ENCODE data around the gene KCNIP4. TPM values are rescaled to one million over a fixed set of nuclear protein-coding genes. Genes with fewer than 3 reads are reported as not detected.

Gene KCNIP4
- total RNA-seq, 1 experiment from 2014 or later = not detected

DNA sequence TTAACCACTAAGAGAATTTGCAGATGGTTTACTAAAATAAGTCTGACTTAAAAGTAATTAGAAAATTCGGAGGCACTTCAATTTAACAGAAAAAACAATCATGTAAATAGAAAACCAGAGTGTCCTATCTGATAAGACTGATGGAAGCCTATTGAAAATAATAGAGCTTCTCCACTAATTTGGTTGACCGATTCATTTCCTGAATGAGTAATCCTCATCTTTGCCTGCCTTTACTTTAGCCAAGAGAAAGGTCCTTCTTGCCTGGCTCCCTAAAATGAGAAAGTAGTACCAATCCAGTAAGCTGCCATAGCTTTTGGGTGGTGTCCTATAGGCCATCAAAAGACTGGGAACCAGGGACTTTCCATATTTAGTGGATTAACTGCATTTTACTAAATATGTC, 48.4 kb downstream of the KCNIP4 start:
- Histone ChIP-seq H3K27ac (no peak overlapping the region), H3K27me3 (ENCODE audit: insufficient read depth, low read depth) (no peaks in the 10 kb centered on the region), H3K4me1 (replicated peaks; ENCODE audit: insufficient read depth) (no peaks in the 10 kb centered on the region), H3K4me3 (no peak overlapping the region), H3F3A (ENCODE audit: insufficient read depth, low read depth) (no peaks in the 10 kb centered on the region), H3K9me2 (ENCODE audit: insufficient read depth) (no peaks in the 10 kb centered on the region), H3K36me3 (ENCODE audit: low read depth) (no peaks in the 10 kb centered on the region), H4K20me1 (ENCODE audit: insufficient read depth) (no peaks in the 10 kb centered on the region), H3K79me2 (ENCODE audit: low read depth) (no peaks in the 10 kb centered on the region), H3K9me3 (ENCODE audit: insufficient read depth, low read depth) (no peaks in the 10 kb centered on the region), H3K4me2 (no peak overlapping the region), H2AFZ (no peak overlapping the region)
- intact Hi-C loops (cut with micrococcal nuclease; ENCODE audit: unreplicated experiment) = no loop called here
- ChIA-PET POLR2A (ENCODE audit: unreplicated experiment) (no interaction called here), CTCF (no interaction called here)
- no peak for DNase-seq
- no TSS peak for BruUV-seq (replicated peaks)
- TF ChIP-seq, protein P1, sequence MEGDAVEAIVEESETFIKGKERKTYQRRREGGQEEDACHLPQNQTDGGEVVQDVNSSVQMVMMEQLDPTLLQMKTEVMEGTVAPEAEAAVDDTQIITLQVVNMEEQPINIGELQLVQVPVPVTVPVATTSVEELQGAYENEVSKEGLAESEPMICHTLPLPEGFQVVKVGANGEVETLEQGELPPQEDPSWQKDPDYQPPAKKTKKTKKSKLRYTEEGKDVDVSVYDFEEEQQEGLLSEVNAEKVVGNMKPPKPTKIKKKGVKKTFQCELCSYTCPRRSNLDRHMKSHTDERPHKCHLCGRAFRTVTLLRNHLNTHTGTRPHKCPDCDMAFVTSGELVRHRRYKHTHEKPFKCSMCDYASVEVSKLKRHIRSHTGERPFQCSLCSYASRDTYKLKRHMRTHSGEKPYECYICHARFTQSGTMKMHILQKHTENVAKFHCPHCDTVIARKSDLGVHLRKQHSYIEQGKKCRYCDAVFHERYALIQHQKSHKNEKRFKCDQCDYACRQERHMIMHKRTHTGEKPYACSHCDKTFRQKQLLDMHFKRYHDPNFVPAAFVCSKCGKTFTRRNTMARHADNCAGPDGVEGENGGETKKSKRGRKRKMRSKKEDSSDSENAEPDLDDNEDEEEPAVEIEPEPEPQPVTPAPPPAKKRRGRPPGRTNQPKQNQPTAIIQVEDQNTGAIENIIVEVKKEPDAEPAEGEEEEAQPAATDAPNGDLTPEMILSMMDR (conservative IDR thresholded peaks at IDR 0.05) = no peak

GRCh38 chr4:21898101-21898500, 50.5 kb downstream of the KCNIP4 start:
- H3K4me3 ChIP-seq = no peak overlapping the region
- no peak overlapping the region for H3K4me2 ChIP-seq
- no peak overlapping the region for H2AFZ ChIP-seq
- no peak for DNase-seq
- BruUV-seq (replicated peaks) = no TSS peak
- H3K27me3 ChIP-seq (ENCODE audit: insufficient read depth, low read depth) = no peaks in the 10 kb centered on the region
- TF ChIP-seq, protein P1 (conservative IDR thresholded peaks at IDR 0.05) = no peak
- no peak for TF ChIP-seq EZH2 (IDR thresholded peaks at IDR 0.05; ENCODE audit: low read depth)
- no peaks in the 10 kb centered on the region for H3K9me2 ChIP-seq (ENCODE audit: insufficient read depth)
- intact Hi-C loops (cut with micrococcal nuclease; ENCODE audit: unreplicated experiment) = no loop called here
- POLR2A ChIA-PET (ENCODE audit: unreplicated experiment) = no interaction called here
- no peaks in the 10 kb centered on the region for H3F3A ChIP-seq (ENCODE audit: insufficient read depth, low read depth)
- no peak overlapping the region for H3K27ac ChIP-seq
- CTCF ChIA-PET = no interaction called here
- no peaks in the 10 kb centered on the region for H3K4me1 ChIP-seq (replicated peaks; ENCODE audit: insufficient read depth)
- no peaks in the 10 kb centered on the region for H3K36me3 ChIP-seq (ENCODE audit: low read depth)
- no peaks in the 10 kb centered on the region for H4K20me1 ChIP-seq (ENCODE audit: insufficient read depth)
- H3K79me2 ChIP-seq (ENCODE audit: low read depth) = no peaks in the 10 kb centered on the region
- H3K9me3 ChIP-seq (ENCODE audit: insufficient read depth, low read depth) = no peaks in the 10 kb centered on the region

DNA sequence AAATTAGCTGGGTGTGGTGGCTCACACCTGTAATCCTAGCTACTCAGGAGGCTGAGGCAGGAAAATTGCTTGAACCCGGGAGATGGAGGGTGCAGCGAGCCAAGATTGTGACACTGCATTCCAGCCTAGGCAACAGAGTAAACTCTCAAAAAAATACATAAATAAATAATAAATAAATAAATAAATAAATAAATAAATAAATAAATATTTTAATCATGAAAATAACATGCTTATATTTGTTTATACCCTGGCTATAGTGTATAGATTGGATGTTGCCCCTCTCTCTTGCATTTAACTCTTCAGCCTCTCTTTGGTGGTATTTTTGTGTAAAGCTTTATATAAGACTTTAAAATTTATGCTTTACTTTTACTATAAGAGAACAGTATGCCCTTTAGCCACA, 51.8 kb downstream of the KCNIP4 start:
- BruUV-seq (replicated peaks) = no TSS peak
- intact Hi-C loops (cut with micrococcal nuclease; ENCODE audit: unreplicated experiment) = no loop called here
- Histone ChIP-seq H4K20me1 (ENCODE audit: insufficient read depth) (no peaks in the 10 kb centered on the region), H3K27ac (no peak overlapping the region), H3K9me3 (ENCODE audit: insufficient read depth, low read depth) (no peaks in the 10 kb centered on the region), H3K4me2 (no peak overlapping the region), H3K27me3 (ENCODE audit: insufficient read depth, low read depth) (no peaks in the 10 kb centered on the region), H3K4me1 (replicated peaks; ENCODE audit: insufficient read depth) (no peaks in the 10 kb centered on the region), H3K36me3 (ENCODE audit: low read depth) (no peaks in the 10 kb centered on the region), H3K79me2 (ENCODE audit: low read depth) (no peaks in the 10 kb centered on the region), H3K4me3 (no peak overlapping the region), H3F3A (ENCODE audit: insufficient read depth, low read depth) (no peaks in the 10 kb centered on the region), H2AFZ (no peak overlapping the region), H3K9me2 (ENCODE audit: insufficient read depth) (no peaks in the 10 kb centered on the region)
- ChIA-PET CTCF (no interaction called here), POLR2A (ENCODE audit: unreplicated experiment) (no interaction called here)
- TF ChIP-seq, protein P1 (conservative IDR thresholded peaks at IDR 0.05) = no peak
- no peak for TF ChIP-seq EZH2 (IDR thresholded peaks at IDR 0.05; ENCODE audit: low read depth)
- DNase-seq = no peak
